ENCODE measurements around the gene LRCH1. TPM values are rescaled to one million over a fixed set of nuclear protein-coding genes. Genes with fewer than 3 reads are reported as not detected.

The LRCH1 gene
- polyA plus RNA-seq, 1 donor (not counting 4 experiments of a cell fraction or from before 2014, with no cell fraction given): 16.2 TPM

- H3K27me3 ChIP-seq (ENCODE audit: control insufficient read depth, extremely low read depth, insufficient read depth, low read length): no peaks in the 10 kb centered on the region
- H2AFZ ChIP-seq (ENCODE audit: control insufficient read depth, low read length): no peak overlapping the region
- no peaks in the 10 kb centered on the region for H3K4me1 ChIP-seq (ENCODE audit: control insufficient read depth, extremely low read depth, insufficient read depth, low read length)
- H3K9me3 ChIP-seq (ENCODE audit: control insufficient read depth, low read depth, low read length): no peaks in the 10 kb centered on the region
- H3K79me2 ChIP-seq (ENCODE audit: control insufficient read depth, insufficient read depth, low read length): no peaks in the 10 kb centered on the region
- H3K4me2 ChIP-seq (ENCODE audit: control insufficient read depth, extremely low read depth, insufficient read depth, low read depth, low read length): no peak overlapping the region
- H3K9me1 ChIP-seq (ENCODE audit: control insufficient read depth, extremely low read depth, insufficient read depth, low read length): no peaks in the 10 kb centered on the region
- no peak overlapping the region for H3K9ac ChIP-seq (ENCODE audit: control insufficient read depth, extremely low read depth, insufficient read depth, low read length)
- no peak overlapping the region for H3K4me3 ChIP-seq (ENCODE audit: control insufficient read depth in 2 of 3, extremely low read depth in 1 of 3, insufficient read depth in 2 of 3, low read depth in 1 of 3, low read length in 3 of 3)
- H3K27ac ChIP-seq (ENCODE audit: control insufficient read depth, insufficient read depth, low read length): no peak overlapping the region
- DNase-seq (ENCODE audit: low read depth, low spot score) (no peak), FAIRE-seq (no peak)
- peaks cover 19 to 23% of the 10 kb centered on the region in 2 experiments for H3K36me3 ChIP-seq (ENCODE audit: control insufficient read depth in 2 of 2, extremely low read depth in 1 of 2, insufficient read depth in 2 of 2, low read length in 2 of 2)
- dilution Hi-C loops (cut with MboI; ENCODE audit: extremely low pct_ligation_motif_present, low sequenced_read_pairs): no loop called here
- no peaks in the 10 kb centered on the region for H4K20me1 ChIP-seq (ENCODE audit: control insufficient read depth, extremely low read depth, insufficient read depth, low read length)
- TF ChIP-seq EZH2 (IDR thresholded peaks at IDR 0.05; ENCODE audit: low read length): no peak
- TF ChIP-seq CTCF (optimal IDR thresholded peaks at IDR 0.05 in 1 of 3, IDR thresholded peaks at IDR 0.05 in 1 of 3, conservative IDR thresholded peaks at IDR 0.05 in 1 of 3; ENCODE audit: extremely low read depth in 1 of 3, insufficient read depth in 2 of 3, low read length in 3 of 3): no peak
Measured at GRCh38 chr13:46749951-46750350, 197.0 kb downstream of the LRCH1 start.

GRCh38 chr13:46751811-46752635, 199.1 kb downstream of the LRCH1 start:
- dilution Hi-C loops (cut with MboI; ENCODE audit: extremely low pct_ligation_motif_present, low sequenced_read_pairs): no loop called here
- H3K9ac ChIP-seq (ENCODE audit: control insufficient read depth, extremely low read depth, insufficient read depth, low read length): no peak overlapping the region
- no peaks in the 10 kb centered on the region for H3K9me1 ChIP-seq (ENCODE audit: control insufficient read depth, extremely low read depth, insufficient read depth, low read length)
- H3K36me3 ChIP-seq (ENCODE audit: control insufficient read depth in 2 of 2, extremely low read depth in 1 of 2, insufficient read depth in 2 of 2, low read length in 2 of 2): peaks cover 15% of the 10 kb centered on the region in 2 experiments
- H3K79me2 ChIP-seq (ENCODE audit: control insufficient read depth, insufficient read depth, low read length): no peaks in the 10 kb centered on the region
- H3K27me3 ChIP-seq (ENCODE audit: control insufficient read depth, extremely low read depth, insufficient read depth, low read length): no peaks in the 10 kb centered on the region
- no peak overlapping the region for H3K4me3 ChIP-seq (ENCODE audit: control insufficient read depth in 2 of 3, extremely low read depth in 1 of 3, insufficient read depth in 2 of 3, low read depth in 1 of 3, low read length in 3 of 3)
- no peak overlapping the region for H3K4me2 ChIP-seq (ENCODE audit: control insufficient read depth, extremely low read depth, insufficient read depth, low read depth, low read length)
- DNase-seq (ENCODE audit: low read depth, low spot score) (no peak), FAIRE-seq (no peak)
- H4K20me1 ChIP-seq (ENCODE audit: control insufficient read depth, extremely low read depth, insufficient read depth, low read length): no peaks in the 10 kb centered on the region
- TF ChIP-seq CTCF (optimal IDR thresholded peaks at IDR 0.05 in 1 of 3, IDR thresholded peaks at IDR 0.05 in 1 of 3, conservative IDR thresholded peaks at IDR 0.05 in 1 of 3; ENCODE audit: extremely low read depth in 1 of 3, insufficient read depth in 2 of 3, low read length in 3 of 3): no peak
- no peak for TF ChIP-seq EZH2 (IDR thresholded peaks at IDR 0.05; ENCODE audit: low read length)
- H3K4me1 ChIP-seq (ENCODE audit: control insufficient read depth, extremely low read depth, insufficient read depth, low read length): no peaks in the 10 kb centered on the region
- no peaks in the 10 kb centered on the region for H3K9me3 ChIP-seq (ENCODE audit: control insufficient read depth, low read depth, low read length)
- H2AFZ ChIP-seq (ENCODE audit: control insufficient read depth, low read length): no peak overlapping the region
- H3K27ac ChIP-seq (ENCODE audit: control insufficient read depth, insufficient read depth, low read length): no peak overlapping the region
